SU-DHL-6 (cell line): ENCODE measurements around the gene GRAMD1B.

Experiments used
- H2AFZ ChIP-seq: fragments of 200-600 bp; sonication (generic); 2 replicates; pipeline ENCODE4 v1.6.1; 2014; ENCODE audit warnings: low read depth, mild to moderate bottlenecking, moderate library complexity, mixed read lengths, antibody characterized with exemption, low read length; ENCODE audit not compliant: severe bottlenecking
- H3F3A ChIP-seq: fragments of 200-600 bp; shearing (Covaris generic); 2 replicates; pipeline ENCODE4 v1.6.0; 2016; ENCODE audit warnings: antibody characterized with exemption, mild to moderate bottlenecking; ENCODE audit not compliant: insufficient read depth
- H3K27ac ChIP-seq: fragments of 200-600 bp; sonication (generic); 2 replicates; pipeline ENCODE4 v1.5.1; 2016; ENCODE audit warnings: low read depth, mild to moderate bottlenecking, low read length, moderate library complexity, mixed read lengths
- H3K27me3 ChIP-seq: fragments of 200-600 bp; sonication (generic), shearing (Covaris generic); 2 replicates; pipeline ENCODE4 v1.6.0; 2014; ENCODE audit warnings: mild to moderate bottlenecking, low read length
- H3K36me3 ChIP-seq: fragments of 200-600 bp; sonication (generic); 2 replicates; pipeline ENCODE4 v1.6.1; 2014; ENCODE audit warnings: mild to moderate bottlenecking, low read length, mixed read lengths
- H3K4me2 ChIP-seq: fragments of 300-600, 200-600 bp; shearing (Covaris generic), sonication (generic); 2 replicates; pipeline ENCODE4 v1.6.0; 2014; ENCODE audit warnings: low read length, low read depth, mild to moderate bottlenecking; ENCODE audit not compliant: poor library complexity, severe bottlenecking
- H3K4me3 ChIP-seq: fragments of 200-600 bp; sonication (generic); 2 replicates; pipeline ENCODE4 v1.5.1; 2014; ENCODE audit warnings: antibody characterized with exemption, low read length, mild to moderate bottlenecking, mixed read lengths; ENCODE audit not compliant: insufficient read depth, poor library complexity, severe bottlenecking
- H3K79me2 ChIP-seq: fragments of 200-600 bp; sonication (generic); 2 replicates; pipeline ENCODE4 v1.6.1; 2014; ENCODE audit warnings: mild to moderate bottlenecking, low read length, moderate library complexity; ENCODE audit not compliant: insufficient read depth
- H3K9ac ChIP-seq: fragments of 200-600 bp; sonication (generic); 2 replicates; pipeline ENCODE4 v1.7.0; 2014; ENCODE audit warnings: mild to moderate bottlenecking, low read length
- H3K9me2 ChIP-seq: fragments of 200-600 bp; sonication (generic); replicated peaks from 2 replicates; pipeline ENCODE4 v1.6.1; 2014; ENCODE audit warnings: low read length; ENCODE audit not compliant: insufficient read depth
- H3K9me3 ChIP-seq: fragments of 200-600 bp; sonication (generic); 2 replicates; pipeline ENCODE4 v1.6.1; 2014; ENCODE audit warnings: low read length, mixed read lengths; ENCODE audit not compliant: insufficient read depth
- H4K20me1 ChIP-seq: fragments of 200-600 bp; sonication (generic); 2 replicates; pipeline ENCODE4 v1.6.1; 2014; ENCODE audit warnings: low read depth, mild to moderate bottlenecking, antibody characterized with exemption, low read length, moderate library complexity, mixed read lengths
- CTCF ChIP-seq: fragments of 200-600 bp; sonication (generic); IDR thresholded peaks from one replicate; pipeline ENCODE4 v1.5.1; 2017; ENCODE audit warnings: antibody characterized with exemption, mild to moderate bottlenecking, low read length, moderate library complexity; ENCODE audit not compliant: insufficient read depth, poor library complexity, severe bottlenecking
- EZH2phosphoT487 ChIP-seq: fragments of 200-600 bp; sonication (generic), shearing (Covaris generic); conservative IDR thresholded peaks from 2 replicates; pipeline ENCODE4 v1.6.1; 2018; ENCODE audit warnings: mild to moderate bottlenecking, antibody characterized with exemption, low read length, moderate library complexity, mixed read lengths

GRAMD1B gene

GRCh38 chr11:123431619-123432018, 1.6 kb downstream of the GRAMD1B start:
- Histone ChIP-seq H3K9me3 (no peaks in the 10 kb centered on the region), H3K79me2 (no peaks in the 10 kb centered on the region), H3K4me3 (no peak overlapping the region), H4K20me1 (no peaks in the 10 kb centered on the region), H2AFZ (no peak overlapping the region), H3K27ac (no peak overlapping the region), H3K9me2 (no peaks in the 10 kb centered on the region), H3F3A (no peaks in the 10 kb centered on the region), H3K36me3 (no peaks in the 10 kb centered on the region), H3K4me2 (no peak overlapping the region), H3K9ac (no peak overlapping the region), H3K27me3 (no peaks in the 10 kb centered on the region)
- TF ChIP-seq CTCF: no peak
- TF ChIP-seq EZH2phosphoT487: no peak

- Histone ChIP-seq H3K9ac (no peak overlapping the region), H3K36me3 (no peaks in the 10 kb centered on the region), H3K4me2 (no peak overlapping the region), H3F3A (no peaks in the 10 kb centered on the region), H3K9me3 (no peaks in the 10 kb centered on the region), H3K27ac (no peak overlapping the region), H3K27me3 (no peaks in the 10 kb centered on the region), H2AFZ (no peak overlapping the region), H3K79me2 (no peaks in the 10 kb centered on the region), H3K4me3 (no peak overlapping the region), H3K9me2 (no peaks in the 10 kb centered on the region), H4K20me1 (no peaks in the 10 kb centered on the region)
- no peak for TF ChIP-seq EZH2phosphoT487
- TF ChIP-seq CTCF: no peak
Measured at GRCh38 chr11:123434262-123434661, 4.2 kb downstream of the GRAMD1B start.

- Histone ChIP-seq H3F3A (no peaks in the 10 kb centered on the region), H3K27ac (no peak overlapping the region), H3K4me3 (no peak overlapping the region), H3K9me3 (no peaks in the 10 kb centered on the region), H3K4me2 (no peak overlapping the region), H3K9me2 (no peaks in the 10 kb centered on the region), H4K20me1 (no peaks in the 10 kb centered on the region), H3K27me3 (no peaks in the 10 kb centered on the region), H3K79me2 (no peaks in the 10 kb centered on the region), H2AFZ (no peak overlapping the region), H3K9ac (no peak overlapping the region), H3K36me3 (no peaks in the 10 kb centered on the region)
- TF ChIP-seq EZH2phosphoT487: no peak
- no peak for TF ChIP-seq CTCF
Measured at GRCh38 chr11:123434911-123435310, 4.8 kb downstream of the GRAMD1B start.
